CD4-positive, alpha-beta T cell treated with Interleukin-12 subunit alpha and Interleukin-12 subunit beta, for 1 hour (primary cell): ENCODE data around the gene ADRA2C.

Experiments
- DNase-seq: peaks from one replicate; pipeline ENCODE4 v3.0.0-alpha.2; 2020

ADRA2C gene

GRCh38 chr4:3766036-3766784 lies at the start of gene ADRA2C:
ADRA2C (plus strand) TSS chr4:3766385; CDS start chr4:3766607, 222 bp downstream.
- no peak for DNase-seq

GRCh38 chr4:3716631-3717235 lies 49.5 kb upstream of the ADRA2C start:
- DNase-seq, result no peak

GRCh38 chr4:3717241-3717640 lies 48.9 kb upstream of the ADRA2C start:
- DNase-seq, result no peak

GRCh38 chr4:3718462-3718861 lies 47.7 kb upstream of the ADRA2C start:
- no peak for DNase-seq

DNA sequence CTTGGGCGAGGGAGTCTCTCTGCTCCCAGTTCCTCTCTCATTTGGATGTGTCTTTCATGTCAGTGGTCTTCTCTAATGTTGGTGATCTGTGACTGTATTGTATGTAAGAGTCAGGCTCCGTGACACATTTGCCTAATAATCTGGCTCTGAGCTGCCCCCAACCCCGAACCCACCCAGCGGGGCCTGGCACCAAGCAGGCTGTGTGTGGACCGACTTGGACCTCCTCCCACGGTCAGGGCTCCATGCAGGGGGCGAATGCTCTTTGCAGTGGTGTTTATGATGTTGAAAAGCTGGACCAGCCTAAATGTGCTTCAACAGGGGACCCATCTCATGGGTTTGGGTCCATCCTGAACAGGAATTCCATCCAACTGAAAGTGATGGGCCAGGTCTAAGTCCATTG lies 47.0 kb upstream of the ADRA2C start:
- DNase-seq, result no peak

DNA sequence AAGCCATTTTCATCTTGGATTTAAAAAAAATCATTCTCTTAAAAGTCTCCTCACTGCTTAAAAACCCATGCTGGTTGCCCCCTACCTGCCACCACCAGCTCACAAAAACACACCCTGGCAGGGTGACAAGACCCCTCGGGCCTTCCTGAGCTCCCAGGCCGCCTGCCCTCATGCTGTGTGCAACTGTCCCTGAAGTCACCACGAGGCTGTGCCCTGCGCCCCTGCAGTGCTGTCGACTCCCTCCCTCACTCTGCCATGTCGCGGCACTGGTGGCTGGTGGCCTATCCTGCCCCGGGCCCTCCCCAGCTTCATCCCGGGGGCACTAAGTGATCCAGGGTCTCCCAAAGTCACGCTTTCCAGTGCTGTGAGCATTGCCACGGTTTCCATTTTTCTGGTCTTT lies 46.3 kb upstream of the ADRA2C start:
- no peak for DNase-seq

- DNase-seq, result no peak
Measured at GRCh38 chr4:3720466-3720865, 45.7 kb upstream of the ADRA2C start.

DNA sequence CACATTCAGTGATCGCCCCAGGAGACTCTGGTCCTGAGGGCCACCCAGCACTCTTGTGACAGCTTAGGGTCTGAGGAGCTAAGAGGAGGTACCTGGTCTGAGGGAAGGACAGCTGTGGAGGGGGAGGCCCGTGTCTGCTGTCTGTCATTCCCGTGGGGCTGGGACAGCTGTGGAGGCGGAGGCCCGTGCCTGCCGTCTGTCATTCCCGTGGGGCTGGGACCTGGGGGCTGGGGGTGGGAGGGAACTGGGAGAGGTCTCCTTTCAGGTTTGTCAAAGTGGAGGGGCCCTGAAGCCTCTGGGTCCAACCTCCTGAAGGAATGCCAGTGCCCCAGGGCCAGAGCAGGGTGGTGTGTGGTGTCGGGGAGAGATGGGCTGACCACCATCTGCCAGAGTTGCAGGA lies 45.0 kb upstream of the ADRA2C start:
- no peak for DNase-seq

- DNase-seq, result no peak
Measured at GRCh38 chr4:3721627-3722026, 44.6 kb upstream of the ADRA2C start.

GRCh38 chr4:3722446-3723231 lies 43.5 kb upstream of the ADRA2C start:
- DNase-seq, result no peak

GRCh38 chr4:3723232-3723642 lies 42.9 kb upstream of the ADRA2C start:
- no peak for DNase-seq

DNA sequence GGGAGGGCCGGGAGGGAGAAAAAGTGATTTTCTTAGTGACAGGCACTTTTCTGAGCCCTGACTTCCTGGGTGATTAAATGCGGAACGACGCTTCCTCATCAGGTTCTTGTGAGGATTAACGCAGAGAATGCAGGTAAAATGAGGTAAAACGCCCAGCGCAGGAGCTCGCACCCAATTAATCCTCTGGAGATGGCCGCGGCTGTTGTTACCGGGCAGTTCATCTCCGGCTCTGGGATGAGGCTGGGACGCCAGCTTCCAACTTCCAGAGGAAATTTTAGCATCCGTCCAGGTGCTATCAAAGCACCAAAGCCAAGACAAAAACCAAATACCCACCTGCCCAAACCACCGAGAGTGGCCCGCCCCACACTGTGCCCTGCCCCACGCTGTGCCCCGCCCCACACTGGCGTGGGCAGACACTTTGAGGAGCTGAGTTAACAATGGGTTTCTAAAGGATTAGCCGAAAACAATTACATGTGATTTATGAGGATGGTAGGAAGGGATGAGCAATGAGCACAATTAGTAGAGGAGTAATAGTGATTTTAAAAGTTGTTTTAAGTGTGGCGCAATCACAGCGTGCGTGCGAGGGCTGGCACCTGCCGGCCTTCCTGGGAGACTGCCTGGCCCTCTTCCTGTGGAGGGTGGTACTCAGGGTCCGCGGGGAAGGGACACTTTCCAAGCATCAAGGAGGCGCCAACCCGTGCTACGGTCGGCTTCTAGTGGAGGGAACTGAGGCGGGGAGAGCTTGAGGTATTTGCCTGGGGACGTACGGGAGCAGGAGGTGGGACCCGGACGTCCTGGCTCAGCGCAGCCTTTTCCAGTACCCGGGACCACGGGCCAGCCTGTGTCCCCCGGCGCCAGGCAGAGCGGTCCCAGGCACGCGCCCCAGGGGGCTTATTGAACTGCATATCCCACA lies 41.6 kb upstream of the ADRA2C start:
- no peak for DNase-seq

- DNase-seq, result no peak
Measured at GRCh38 chr4:3725936-3726870, 40.0 kb upstream of the ADRA2C start.

GRCh38 chr4:3727847-3728469 lies 38.2 kb upstream of the ADRA2C start:
- DNase-seq, result no peak

DNA sequence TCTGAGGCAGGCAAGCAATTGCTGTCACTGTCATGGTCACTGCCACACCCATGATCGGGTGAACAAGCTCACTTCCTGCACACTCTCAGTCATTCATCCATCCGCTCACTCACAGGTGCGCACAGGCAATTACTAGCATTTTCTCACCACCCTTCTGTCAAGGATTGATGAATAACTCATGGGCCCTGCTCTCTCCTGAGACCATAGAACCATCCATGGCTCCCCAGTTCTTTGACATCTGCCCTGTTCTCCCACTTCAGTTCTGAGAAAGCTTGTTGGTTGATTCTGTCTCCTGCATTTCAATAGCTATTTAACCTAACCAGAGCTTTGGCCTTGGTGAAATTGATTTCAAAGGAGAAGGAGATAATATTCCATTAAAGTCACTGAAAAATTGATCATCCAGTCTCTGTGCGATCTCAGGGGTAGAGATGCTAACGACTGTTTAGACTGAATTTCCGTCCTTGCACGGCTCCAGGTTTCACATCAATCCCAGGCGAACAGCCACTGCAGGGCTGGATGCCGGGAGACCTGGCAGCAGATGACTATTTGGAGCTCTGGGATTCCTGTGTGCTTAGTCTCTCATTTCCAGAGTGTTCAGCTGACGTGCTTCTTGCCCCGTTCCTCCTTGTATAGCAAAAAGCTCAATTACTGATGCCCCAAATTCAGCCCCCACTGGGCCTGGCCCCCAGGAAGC lies 36.9 kb upstream of the ADRA2C start:
- no peak for DNase-seq

GRCh38 chr4:3729882-3730226 lies 36.3 kb upstream of the ADRA2C start:
- no peak for DNase-seq

DNA sequence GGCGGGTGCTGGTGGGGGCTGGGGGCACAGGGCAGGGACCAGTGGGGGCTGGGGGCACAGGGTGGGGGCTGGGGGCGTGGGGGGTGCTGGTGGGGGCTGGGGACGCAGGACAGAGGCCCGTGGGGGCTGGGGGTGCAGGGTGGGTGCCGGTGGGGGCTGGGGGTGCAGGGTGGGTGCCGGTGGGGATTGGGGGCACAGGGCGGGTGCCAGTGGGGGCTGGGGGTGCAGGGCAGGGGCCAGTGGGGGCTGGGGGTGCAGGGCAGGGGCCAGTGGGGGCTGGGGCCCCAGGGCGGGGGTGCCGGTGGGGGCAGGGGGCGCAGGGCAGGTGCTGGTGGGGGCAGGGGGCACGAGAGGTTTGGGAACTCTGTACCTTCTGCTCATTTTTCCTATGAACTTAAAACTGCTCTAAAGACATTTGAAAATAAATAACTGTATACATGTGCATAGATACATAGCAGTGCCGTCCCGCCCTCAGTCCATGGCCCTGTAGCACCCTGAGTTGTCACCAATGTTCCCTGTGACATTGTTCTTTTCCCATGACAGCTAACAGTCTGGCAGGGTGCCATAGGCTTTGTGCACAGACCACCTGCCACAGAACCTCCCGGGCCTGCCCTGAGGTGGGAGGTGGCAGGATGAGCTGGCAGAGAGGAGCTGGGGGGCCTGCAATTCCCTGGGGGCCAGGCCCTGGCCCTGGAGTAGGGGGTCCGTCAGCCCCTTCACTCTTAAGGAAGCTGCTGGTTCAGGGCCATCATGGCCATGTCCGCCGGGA lies 35.6 kb upstream of the ADRA2C start:
- DNase-seq, result no peak

DNA sequence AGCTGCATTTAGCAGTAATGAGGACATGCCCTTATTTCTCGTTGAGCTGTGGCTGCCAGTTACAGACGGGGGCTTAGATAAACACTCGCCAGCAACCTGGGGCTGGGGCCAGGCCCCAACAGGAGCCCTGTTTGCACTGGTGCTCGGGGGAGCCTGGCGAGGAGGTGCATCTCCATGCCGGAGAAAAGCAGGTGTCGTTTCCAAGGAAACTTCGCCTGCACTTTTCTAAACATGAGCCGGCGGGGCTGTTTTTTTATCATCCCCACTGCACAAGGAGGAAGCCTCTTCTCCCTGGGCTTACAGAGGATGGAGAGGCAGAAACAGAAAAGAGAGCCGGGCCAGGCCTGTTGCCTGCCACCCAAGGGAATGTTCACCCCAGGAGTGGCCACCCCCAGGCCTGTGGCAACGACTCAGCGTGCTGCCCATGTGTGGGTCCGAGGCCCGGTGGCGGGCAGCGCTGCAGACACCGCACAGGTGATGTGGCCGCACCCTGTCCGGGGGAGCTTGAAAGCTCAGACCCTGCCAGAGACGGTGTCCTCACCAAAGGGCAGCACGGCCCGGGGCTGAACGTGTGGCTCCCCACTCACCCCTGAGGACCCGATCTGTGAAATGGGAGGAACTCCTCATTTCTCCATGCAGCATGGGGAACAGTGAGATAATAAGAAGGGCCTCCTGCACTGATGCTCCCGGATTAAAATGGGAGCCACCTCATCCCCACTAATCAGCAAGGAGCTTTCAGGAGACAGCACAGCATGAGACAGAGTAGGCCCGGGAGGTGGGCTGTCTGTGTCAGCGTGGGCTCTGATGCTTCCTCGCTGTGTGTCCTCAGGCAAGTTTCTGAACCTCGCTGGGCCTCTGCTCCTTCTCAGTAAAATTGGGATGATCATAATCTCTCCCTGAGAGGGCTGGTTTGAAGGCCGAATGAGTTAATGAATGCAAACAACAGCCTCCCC lies 33.8 kb upstream of the ADRA2C start:
- no peak for DNase-seq

GRCh38 chr4:3733195-3733594 lies 33.0 kb upstream of the ADRA2C start:
- no peak for DNase-seq
